HL-60 (cell line): ENCODE results near the gene OR13C2.

Experiments used
- POLR2AphosphoS5 ChIP-seq: IDR thresholded peaks from 2 replicates; pipeline ENCODE4 v1.6.1; 2012; ENCODE audit warnings: low read depth
- TF ChIP-seq, protein P1 (sequence below): IDR thresholded peaks from one replicate; pipeline ENCODE4 v1.5.1; 2011; ENCODE audit warnings: low read length, control low read depth, inconsistent platforms; ENCODE audit not compliant: insufficient read depth

DNA sequence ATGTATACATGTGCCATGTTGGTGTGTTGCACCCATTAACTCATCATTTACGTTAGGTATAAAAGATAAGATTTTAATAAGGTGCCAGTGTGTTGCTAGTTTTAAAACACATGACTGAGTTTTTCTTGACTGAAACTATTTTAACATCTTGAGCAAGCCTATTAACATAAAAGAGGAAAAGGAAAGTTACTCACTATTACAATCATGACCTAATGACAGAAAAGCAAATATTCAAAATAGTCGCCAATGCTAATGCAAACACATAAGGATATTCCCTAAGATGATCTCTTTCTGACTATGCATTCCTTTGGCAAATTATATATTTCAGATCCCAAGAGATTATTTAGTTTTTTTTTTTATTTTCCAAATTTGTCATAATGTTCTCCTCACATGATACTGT is 5.8 kb upstream of the OR13C2 start:
- TF ChIP-seq POLR2AphosphoS5 = no peak
- TF ChIP-seq, protein P1, sequence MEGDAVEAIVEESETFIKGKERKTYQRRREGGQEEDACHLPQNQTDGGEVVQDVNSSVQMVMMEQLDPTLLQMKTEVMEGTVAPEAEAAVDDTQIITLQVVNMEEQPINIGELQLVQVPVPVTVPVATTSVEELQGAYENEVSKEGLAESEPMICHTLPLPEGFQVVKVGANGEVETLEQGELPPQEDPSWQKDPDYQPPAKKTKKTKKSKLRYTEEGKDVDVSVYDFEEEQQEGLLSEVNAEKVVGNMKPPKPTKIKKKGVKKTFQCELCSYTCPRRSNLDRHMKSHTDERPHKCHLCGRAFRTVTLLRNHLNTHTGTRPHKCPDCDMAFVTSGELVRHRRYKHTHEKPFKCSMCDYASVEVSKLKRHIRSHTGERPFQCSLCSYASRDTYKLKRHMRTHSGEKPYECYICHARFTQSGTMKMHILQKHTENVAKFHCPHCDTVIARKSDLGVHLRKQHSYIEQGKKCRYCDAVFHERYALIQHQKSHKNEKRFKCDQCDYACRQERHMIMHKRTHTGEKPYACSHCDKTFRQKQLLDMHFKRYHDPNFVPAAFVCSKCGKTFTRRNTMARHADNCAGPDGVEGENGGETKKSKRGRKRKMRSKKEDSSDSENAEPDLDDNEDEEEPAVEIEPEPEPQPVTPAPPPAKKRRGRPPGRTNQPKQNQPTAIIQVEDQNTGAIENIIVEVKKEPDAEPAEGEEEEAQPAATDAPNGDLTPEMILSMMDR = no peak
